GM23248 (cell line): ENCODE measurements around the gene CELF6. TPM values are rescaled to one million over a fixed set of nuclear protein-coding genes. Genes with fewer than 3 reads are reported as not detected.
"Not testable (repeated sequence)": the region's sequence is repeated elsewhere in the genome, so short reads cannot be mapped to it uniquely, and the experiment has no call there.

ENCODE experiments used
- DNase-seq: peaks from one replicate; pipeline ENCODE4 v3.0.0-alpha.2; 2015
- H2AFZ ChIP-seq: fragments of 200-600 bp; sonication (generic); 2 replicates; pipeline ENCODE4 v1.6.1; 2016; ENCODE audit warnings: antibody characterized with exemption
- H3F3A ChIP-seq: fragments of 200-600 bp; sonication (generic); 2 replicates; pipeline ENCODE4 v1.6.1; 2016; ENCODE audit warnings: mild to moderate bottlenecking, antibody characterized with exemption, mixed run types; ENCODE audit not compliant: insufficient read depth
- H3K27ac ChIP-seq: fragments of 200-600 bp; sonication (generic); 2 replicates; pipeline ENCODE4 v1.5.1; 2016; ENCODE audit warnings: mild to moderate bottlenecking
- H3K27me3 ChIP-seq: fragments of 200-600 bp; sonication (generic); replicated peaks from 2 replicates; pipeline ENCODE4 v1.6.1; 2016; ENCODE audit warnings: mild to moderate bottlenecking; ENCODE audit not compliant: insufficient read depth
- H3K36me3 ChIP-seq: fragments of 200-600 bp; sonication (generic); 2 replicates; pipeline ENCODE4 v1.6.1; 2016; ENCODE audit warnings: low read depth, mild to moderate bottlenecking
- H3K4me1 ChIP-seq: fragments of 200-600 bp; sonication (generic); 2 replicates; pipeline ENCODE4 v1.6.1; 2016; ENCODE audit warnings: mild to moderate bottlenecking; ENCODE audit not compliant: insufficient read depth
- H3K4me2 ChIP-seq: fragments of 200-600 bp; sonication (generic); one replicate; pipeline ENCODE4 v1.6.1; 2016; ENCODE audit warnings: mild to moderate bottlenecking; ENCODE audit not compliant: unreplicated experiment
- H3K4me3 ChIP-seq: fragments of 200-600 bp; sonication (generic); 2 replicates; pipeline ENCODE4 v1.5.1; 2016; ENCODE audit warnings: mild to moderate bottlenecking
- H3K79me2 ChIP-seq: fragments of 200-600 bp; sonication (generic); 2 replicates; pipeline ENCODE4 v1.6.1; 2016; ENCODE audit warnings: mild to moderate bottlenecking; ENCODE audit not compliant: insufficient read depth
- H3K9ac ChIP-seq: fragments of 200-600 bp; sonication (generic); 2 replicates; pipeline ENCODE4 v1.6.1; 2016; ENCODE audit warnings: mild to moderate bottlenecking
- H3K9me2 ChIP-seq: fragments of 200-600 bp; sonication (generic); 2 replicates; pipeline ENCODE4 v1.6.1; 2016; ENCODE audit warnings: mixed run types, mild to moderate bottlenecking, moderate library complexity; ENCODE audit not compliant: insufficient read depth
- H3K9me3 ChIP-seq: fragments of 200-600 bp; sonication (generic); one replicate; pipeline ENCODE4 v1.6.1; 2017; ENCODE audit warnings: low read depth
- H4K20me1 ChIP-seq: fragments of 200-600 bp; sonication (generic); 2 replicates; pipeline ENCODE4 v1.6.0; 2016; ENCODE audit not compliant: insufficient read depth
- EZH2 ChIP-seq: fragments of 200-600 bp; sonication (generic); IDR thresholded peaks from 2 replicates; pipeline ENCODE4 v1.6.1; 2018; ENCODE audit warnings: antibody characterized with exemption, mild to moderate bottlenecking; ENCODE audit not compliant: insufficient read depth, poor library complexity, severe bottlenecking
- EZH2phosphoT487 ChIP-seq: fragments of 200-600 bp; sonication (generic); IDR thresholded peaks from 2 replicates; pipeline ENCODE4 v1.6.1; 2018; ENCODE audit warnings: antibody characterized with exemption, moderate library complexity, mild to moderate bottlenecking, low read depth; ENCODE audit not compliant: insufficient read depth
- WGBS, 2 experiments: methylation state at CpG; one replicate each; pipeline ENCODE4 v1.1.6; 2015 to 2017; ENCODE audit warnings: low lambda C conversion rate in 2 of 2, low coverage in 1 of 2; ENCODE audit errors: missing lambda C conversion rate in 2 of 2; 5-methylcytosine and 5-hydroxymethylcytosine counted together
- in situ Hi-C: fragments of 300-500 bp; cut with MboI; formaldehyde crosslinking; loops from 2 replicates; pipeline ENCODE4 v1.15.0; 2020
- polyA plus RNA-seq: library from polyadenylated mRNA; unstranded; fragments of >200 nt; fragmentation: Nextera tagmentation; extraction: Ambion mirVana; gene quantifications from 2 replicates; pipeline ENCODE4 v1.2.1, GENCODE V29; 2016
- total RNA-seq: library from RNA; depleted of rRNA; stranded (reverse); fragments of >200 nt; shearing (Covaris generic); gene quantifications from 2 replicates; pipeline ENCODE4 v1.2.3, GENCODE V29; 2014

Gene CELF6
- total and polyA plus RNA-seq, 2 experiments from 2014 or later: 0.08 to 0.22 TPM

DNA sequence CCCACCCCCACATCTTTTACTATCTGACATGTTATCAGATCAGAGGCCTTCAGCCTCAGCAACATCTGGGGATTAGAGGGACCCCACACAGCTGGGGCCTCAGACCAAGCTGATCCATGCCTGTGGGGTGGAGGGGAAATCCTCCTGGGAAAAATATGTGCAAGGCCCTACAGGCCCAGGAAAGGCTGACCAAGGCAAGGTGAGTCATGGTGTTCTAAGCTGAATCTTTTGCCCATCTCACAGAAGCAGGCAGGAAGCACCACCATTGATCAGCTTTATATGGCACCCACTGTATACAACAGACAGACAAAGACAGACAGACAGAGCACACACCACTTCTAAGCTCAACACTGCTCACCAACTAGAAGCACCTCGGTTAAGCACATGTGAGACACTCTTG lies 35.2 kb downstream of the CELF6 start:
- Histone ChIP-seq H3K4me1 (no peaks in the 10 kb centered on the region), H3K36me3 (no peaks in the 10 kb centered on the region), H3K4me3 (no peak overlapping the region), H3F3A (no peaks in the 10 kb centered on the region), H3K9ac (no peak overlapping the region), H3K79me2 (no peaks in the 10 kb centered on the region), H3K27me3 (no peaks in the 10 kb centered on the region), H3K4me2 (no peak overlapping the region), H3K9me2 (no peaks in the 10 kb centered on the region), H3K9me3 (no peaks in the 10 kb centered on the region), H2AFZ (no peak overlapping the region), H4K20me1 (no peaks in the 10 kb centered on the region), H3K27ac (no peak overlapping the region)
- WGBS, 2 experiments: 96 to 100% methylated on average over 1 of the region's 1 CpG
- in situ Hi-C loops: no loop called here
- TF ChIP-seq EZH2: no peak
- TF ChIP-seq EZH2phosphoT487: no peak
- DNase-seq: peak; percentile 30

DNA sequence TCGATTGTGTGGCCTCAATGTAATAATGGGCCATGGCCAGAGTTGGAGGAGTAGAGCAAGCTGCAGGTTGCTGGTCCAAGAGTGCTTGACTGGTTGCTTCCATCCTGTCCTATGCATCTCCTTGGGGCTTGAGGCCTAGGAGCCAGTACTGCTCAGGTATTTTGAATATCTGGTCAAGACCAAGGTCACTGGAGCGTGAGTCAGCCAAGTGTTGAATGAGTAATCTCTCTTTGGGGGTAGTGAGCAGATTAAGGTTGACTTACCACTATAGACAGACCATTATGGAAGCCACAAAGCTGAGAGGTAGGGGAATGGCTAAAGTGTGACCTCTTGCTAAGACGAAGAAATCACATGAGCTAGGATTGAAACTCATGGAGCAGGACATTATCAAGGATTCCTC lies 38.2 kb downstream of the CELF6 start:
- no peaks in the 10 kb centered on the region for H4K20me1 ChIP-seq
- H3K9me2 ChIP-seq: no peaks in the 10 kb centered on the region
- H3K4me3 ChIP-seq: no peak overlapping the region
- H3K4me1 ChIP-seq: no peaks in the 10 kb centered on the region
- TF ChIP-seq EZH2: no peak
- TF ChIP-seq EZH2phosphoT487: no peak
- H2AFZ ChIP-seq: no peak overlapping the region
- no peaks in the 10 kb centered on the region for H3K36me3 ChIP-seq
- H3K27ac ChIP-seq: no peak overlapping the region
- in situ Hi-C loops: no loop called here
- DNase-seq: no peak
- H3K79me2 ChIP-seq: no peaks in the 10 kb centered on the region
- no peaks in the 10 kb centered on the region for H3K9me3 ChIP-seq
- H3F3A ChIP-seq: no peaks in the 10 kb centered on the region
- 50 to 63% methylated on average over 3 of the region's 3 CpGs for WGBS, 2 experiments
- H3K27me3 ChIP-seq: no peaks in the 10 kb centered on the region
- H3K9ac ChIP-seq: no peak overlapping the region
- no peak overlapping the region for H3K4me2 ChIP-seq

GRCh38 chr15:72280751-72281150 lies 39.2 kb downstream of the CELF6 start:
- Histone ChIP-seq H3K79me2 (no peaks in the 10 kb centered on the region), H2AFZ (no peak overlapping the region), H3K9ac (no peak overlapping the region), H3K27me3 (no peaks in the 10 kb centered on the region), H3K9me3 (no peaks in the 10 kb centered on the region), H3F3A (no peaks in the 10 kb centered on the region), H3K36me3 (no peaks in the 10 kb centered on the region), H3K9me2 (no peaks in the 10 kb centered on the region), H3K4me3 (no peak overlapping the region), H3K4me2 (no peak overlapping the region), H3K27ac (no peak overlapping the region), H3K4me1 (no peaks in the 10 kb centered on the region), H4K20me1 (no peaks in the 10 kb centered on the region)
- 47 to 54% methylated on average over 2 of the region's 2 CpGs for WGBS, 2 experiments
- in situ Hi-C loops: no loop called here
- no peak for TF ChIP-seq EZH2phosphoT487
- no peak for TF ChIP-seq EZH2
- no peak for DNase-seq

- Histone ChIP-seq H3K4me2 (no peak overlapping the region), H3K27me3 (no peaks in the 10 kb centered on the region), H3K9me2 (no peaks in the 10 kb centered on the region), H3K27ac (no peak overlapping the region), H3K9ac (no peak overlapping the region), H3F3A (no peaks in the 10 kb centered on the region), H3K4me1 (no peaks in the 10 kb centered on the region), H3K79me2 (no peaks in the 10 kb centered on the region), H3K9me3 (no peaks in the 10 kb centered on the region), H4K20me1 (no peaks in the 10 kb centered on the region), H3K36me3 (no peaks in the 10 kb centered on the region), H3K4me3 (no peak overlapping the region), H2AFZ (no peak overlapping the region)
- no peak for DNase-seq
- in situ Hi-C loops: no loop called here
- no peak for TF ChIP-seq EZH2
- no peak for TF ChIP-seq EZH2phosphoT487
- WGBS, 2 experiments: 75 to 90% methylated on average over 1 of the region's 1 CpG
Observed at GRCh38 chr15:72278737-72279136, 41.2 kb downstream of the CELF6 start.

DNA sequence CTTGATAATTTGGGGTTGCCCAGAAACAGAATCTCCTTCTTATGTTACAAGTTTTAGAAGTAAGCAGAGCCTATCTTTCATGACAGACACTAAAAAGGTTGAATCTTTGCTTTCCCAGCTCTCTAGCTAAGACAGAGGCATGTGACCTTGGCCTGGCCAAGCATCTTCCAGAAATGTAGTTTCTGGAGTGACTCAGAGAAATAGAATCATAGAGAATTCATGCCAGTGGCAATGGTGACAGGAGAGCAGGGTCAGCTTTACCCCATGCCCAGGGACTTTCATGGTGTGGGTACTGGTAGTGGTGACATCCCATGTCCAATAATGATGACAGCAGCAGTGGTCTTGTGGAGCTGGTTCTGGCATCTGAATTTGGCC lies 43.6 kb downstream of the CELF6 start:
- Histone ChIP-seq H3K79me2 (peaks cover 10% of the 10 kb centered on the region), H2AFZ (no peak overlapping the region), H3K4me2 (no peak overlapping the region), H3K9me3 (no peaks in the 10 kb centered on the region), H3K27me3 (no peaks in the 10 kb centered on the region), H3K9ac (no peak overlapping the region), H3K9me2 (no peaks in the 10 kb centered on the region), H3K4me3 (no peak overlapping the region), H3K4me1 (peaks cover 10% of the 10 kb centered on the region), H4K20me1 (no peaks in the 10 kb centered on the region), H3F3A (peaks cover 6% of the 10 kb centered on the region; the same call in 1 of the 2 replicates), H3K36me3 (no peaks in the 10 kb centered on the region), H3K27ac (no peak overlapping the region)
- in situ Hi-C loops: no loop called here
- TF ChIP-seq EZH2: no peak
- TF ChIP-seq EZH2phosphoT487: no peak
- DNase-seq: peak; percentile 18

GRCh38 chr15:72275635-72276325 lies 44.2 kb downstream of the CELF6 start:
- H3K79me2 ChIP-seq: peaks cover 15% of the 10 kb centered on the region
- H2AFZ ChIP-seq, H3K4me3 ChIP-seq, H3F3A ChIP-seq, in situ Hi-C loops, H3K9ac ChIP-seq, H3K27ac ChIP-seq, H3K36me3 ChIP-seq, H3K9me2 ChIP-seq, DNase-seq, H3K27me3 ChIP-seq, H3K4me2 ChIP-seq, H4K20me1 ChIP-seq, H3K9me3 ChIP-seq: not testable (repeated sequence)
- H3K4me1 ChIP-seq: peaks cover 15% of the 10 kb centered on the region
